COLO668 (cell line): ENCODE measurements around the gene UBB.

Experiments
- DNase-seq: peaks from one replicate; lab custom pipeline; 2025; ENCODE audit not compliant: unreplicated experiment; lab: John Stamatoyannopoulos, UW

The UBB gene

GRCh38 chr17:16417896-16418684, 37.2 kb downstream of the UBB start:
- no peak for DNase-seq

- no peak for DNase-seq
Measured at GRCh38 chr17:16418685-16419068, 37.8 kb downstream of the UBB start.

- no peak for DNase-seq
Measured at GRCh38 chr17:16419074-16419928, 38.4 kb downstream of the UBB start.

DNA sequence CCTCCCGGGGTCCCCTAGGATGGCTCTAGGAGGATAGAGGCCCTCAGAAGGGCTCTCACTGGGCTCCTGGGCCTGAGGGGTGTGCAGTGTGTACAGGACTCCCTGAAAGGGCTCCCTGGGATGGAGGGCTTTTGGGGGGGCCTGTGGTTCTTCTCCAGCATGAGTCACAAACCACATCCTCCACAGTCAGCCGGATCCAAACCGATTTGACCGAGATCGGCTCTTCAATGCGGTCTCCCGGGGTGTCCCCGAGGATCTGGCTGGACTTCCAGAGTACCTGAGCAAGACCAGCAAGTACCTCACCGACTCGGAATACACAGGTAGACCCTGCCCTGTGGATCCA, 39.0 kb downstream of the UBB start:
- no peak for DNase-seq

GRCh38 chr17:16422416-16422815, 41.5 kb downstream of the UBB start:
- no peak for DNase-seq

GRCh38 chr17:16423226-16423872, 42.5 kb downstream of the UBB start:
- no peak for DNase-seq

DNA sequence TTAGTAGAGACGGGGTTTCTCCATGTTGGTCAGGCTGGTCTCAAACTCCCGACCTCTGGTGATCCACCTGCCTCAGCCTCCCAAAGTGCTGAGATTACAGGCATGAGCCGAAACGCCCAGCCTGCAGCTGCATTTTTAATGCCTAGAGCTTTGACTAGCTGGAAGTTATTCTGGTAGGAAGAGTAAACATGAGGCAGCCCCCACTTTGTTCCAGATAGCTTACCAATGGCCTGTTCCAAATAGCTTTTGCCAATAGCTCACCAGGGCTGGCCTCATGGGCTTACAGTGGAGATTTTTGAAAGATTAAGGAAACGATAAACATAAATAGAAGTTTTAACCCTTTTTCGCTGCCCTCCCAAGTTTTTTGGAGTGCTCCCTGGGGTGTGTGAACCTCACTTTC, 44.3 kb downstream of the UBB start:
- no peak for DNase-seq

- peak; percentile 58 for DNase-seq
Measured at GRCh38 chr17:16425698-16426659, 45.1 kb downstream of the UBB start.

DNA sequence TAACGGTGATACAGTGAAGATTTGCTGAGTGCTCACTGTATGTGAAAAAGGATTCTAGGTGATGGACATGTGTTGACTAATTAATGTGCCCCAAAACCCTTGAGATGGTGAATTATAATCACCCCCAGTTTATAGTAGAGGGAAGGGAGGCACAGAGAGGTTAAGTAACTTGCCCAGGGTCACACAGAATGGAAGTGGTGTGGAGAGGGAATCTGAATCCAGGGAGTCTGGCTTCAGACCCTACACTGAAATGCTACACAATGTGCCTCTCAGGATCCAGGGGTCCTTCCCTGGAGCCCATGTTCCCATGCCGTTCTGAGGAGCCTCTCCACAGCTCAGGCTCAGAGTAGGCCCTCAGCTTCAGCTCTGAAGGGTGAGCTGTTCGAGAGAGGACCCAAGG, 46.1 kb downstream of the UBB start:
- no peak for DNase-seq

DNA sequence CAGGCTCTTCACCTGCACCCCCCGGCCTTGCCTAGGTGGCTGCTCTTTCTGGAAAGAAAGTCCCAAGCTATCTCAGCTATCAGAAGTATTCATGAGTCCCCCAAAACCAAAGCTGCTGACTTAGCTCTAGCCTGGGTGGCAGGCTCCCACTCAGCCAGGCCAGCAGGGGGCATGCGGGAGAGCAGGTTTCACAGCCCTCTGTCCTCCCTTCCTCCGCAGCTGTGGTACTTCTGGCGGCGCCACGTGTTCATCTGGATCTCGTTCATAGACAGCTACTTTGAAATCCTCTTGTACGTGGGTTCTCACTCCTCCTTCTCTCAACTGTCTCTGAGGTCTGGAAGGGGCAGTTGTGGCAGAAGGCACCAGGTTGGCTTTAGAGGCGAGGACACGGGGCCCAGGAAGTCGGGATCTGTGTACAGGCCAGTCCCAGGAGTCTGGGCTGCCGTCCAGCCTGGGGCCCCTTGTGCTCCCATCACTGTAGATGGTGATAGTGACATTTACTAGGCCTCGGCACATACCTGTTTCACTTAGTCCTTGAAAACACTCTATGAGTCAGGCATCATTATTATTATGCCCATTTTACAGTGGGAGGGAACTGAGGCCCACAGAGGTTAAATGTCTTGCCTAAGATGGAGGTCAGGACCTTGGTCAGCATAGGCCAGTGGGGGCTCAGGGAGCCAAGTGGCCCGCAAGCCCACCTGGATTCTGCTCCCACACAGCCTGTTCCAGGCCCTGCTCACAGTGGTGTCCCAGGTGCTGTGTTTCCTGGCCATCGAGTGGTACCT, 47.4 kb downstream of the UBB start:
- peak; percentile 32 for DNase-seq

DNA sequence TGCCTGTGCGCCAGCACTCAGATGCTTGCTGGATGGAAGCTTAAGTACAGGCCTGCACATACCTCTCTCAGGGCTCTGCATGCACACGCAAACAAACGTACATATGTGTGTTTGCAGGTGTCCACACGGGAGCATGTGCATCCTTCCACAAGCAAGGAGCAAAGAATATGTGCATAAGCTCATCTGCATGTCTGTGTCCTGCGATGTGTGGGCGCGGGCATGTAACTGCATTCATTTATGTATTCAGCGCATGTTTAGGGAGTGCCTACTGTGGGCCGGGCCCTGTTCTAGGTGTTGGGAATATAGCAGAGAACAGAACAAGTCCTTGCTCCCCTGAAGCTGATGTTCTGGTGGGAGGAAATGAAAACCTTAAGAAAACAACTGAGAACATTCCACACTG, 48.2 kb downstream of the UBB start:
- DNase-seq: no peak

DNA sequence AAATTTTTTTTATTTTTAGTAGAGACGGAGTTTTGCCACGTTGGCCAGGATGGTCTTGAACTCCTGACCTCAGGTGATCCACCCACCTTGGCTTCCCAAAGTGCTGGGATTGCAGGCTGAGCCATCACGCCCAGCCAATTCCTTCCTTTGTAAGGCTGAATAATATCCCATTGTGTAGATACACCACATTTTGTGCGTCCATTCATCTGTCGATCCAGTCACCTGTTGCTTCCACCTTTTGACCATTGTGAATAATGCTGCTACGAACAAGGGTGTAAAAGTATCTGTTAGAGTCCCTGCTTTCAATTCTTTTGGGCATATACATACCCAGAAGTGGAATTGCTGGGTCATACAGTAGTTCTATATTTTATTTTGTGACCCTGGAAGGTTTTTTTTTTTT, 49.8 kb downstream of the UBB start:
- DNase-seq: no peak

GRCh38 chr17:16432017-16432416, 51.1 kb downstream of the UBB start:
- DNase-seq: no peak
